ENCODE results near the gene HSD11B1.

GRCh38 chr1:209768354-209768774 is 63.7 kb downstream of the HSD11B1 start:
- TF ChIP-seq MAFK (IDR thresholded peaks at IDR 0.05; ENCODE audit: low read depth, low read length), result no peak
- TF ChIP-seq USF2 (IDR thresholded peaks at IDR 0.05; ENCODE audit: low read depth, low read length), result no peak
- no peak for TF ChIP-seq RCOR1 (IDR thresholded peaks at IDR 0.05; ENCODE audit: insufficient replicate concordance, low read length)
- TF ChIP-seq, protein P1, sequence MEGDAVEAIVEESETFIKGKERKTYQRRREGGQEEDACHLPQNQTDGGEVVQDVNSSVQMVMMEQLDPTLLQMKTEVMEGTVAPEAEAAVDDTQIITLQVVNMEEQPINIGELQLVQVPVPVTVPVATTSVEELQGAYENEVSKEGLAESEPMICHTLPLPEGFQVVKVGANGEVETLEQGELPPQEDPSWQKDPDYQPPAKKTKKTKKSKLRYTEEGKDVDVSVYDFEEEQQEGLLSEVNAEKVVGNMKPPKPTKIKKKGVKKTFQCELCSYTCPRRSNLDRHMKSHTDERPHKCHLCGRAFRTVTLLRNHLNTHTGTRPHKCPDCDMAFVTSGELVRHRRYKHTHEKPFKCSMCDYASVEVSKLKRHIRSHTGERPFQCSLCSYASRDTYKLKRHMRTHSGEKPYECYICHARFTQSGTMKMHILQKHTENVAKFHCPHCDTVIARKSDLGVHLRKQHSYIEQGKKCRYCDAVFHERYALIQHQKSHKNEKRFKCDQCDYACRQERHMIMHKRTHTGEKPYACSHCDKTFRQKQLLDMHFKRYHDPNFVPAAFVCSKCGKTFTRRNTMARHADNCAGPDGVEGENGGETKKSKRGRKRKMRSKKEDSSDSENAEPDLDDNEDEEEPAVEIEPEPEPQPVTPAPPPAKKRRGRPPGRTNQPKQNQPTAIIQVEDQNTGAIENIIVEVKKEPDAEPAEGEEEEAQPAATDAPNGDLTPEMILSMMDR (conservative IDR thresholded peaks at IDR 0.05; ENCODE audit: low read depth, low read length), result no peak
- no peak for TF ChIP-seq CHD1 (IDR thresholded peaks at IDR 0.05; ENCODE audit: low read depth, low read length)
- TF ChIP-seq MAZ (IDR thresholded peaks at IDR 0.05; ENCODE audit: borderline replicate concordance, low read depth, low read length), result no peak
- no peak for TF ChIP-seq RFX5 (IDR thresholded peaks at IDR 0.05; ENCODE audit: low read depth, low read length)

Data from IMR-90 (cell line).